Activated gamma-delta T cell treated with anti-CD3 and anti-CD28 coated beads, Interleukin-2, amount 50 U/mL, for 16 hours (primary cell): ENCODE measurements around the gene ADAP1.
"Not testable (repeated sequence)": the region's sequence is repeated elsewhere in the genome, so short reads cannot be mapped to it uniquely, and the experiment has no call there.

Source experiments
- DNase-seq: peaks from one replicate; pipeline ENCODE4 v3.0.0-alpha.2; 2020; ENCODE audit warnings: low read depth

ADAP1 gene

GRCh38 chr7:959271-959670, 4.8 kb upstream of the ADAP1 start:
- no peak for DNase-seq

- no peak for DNase-seq
Measured at GRCh38 chr7:958221-959200, 4.0 kb upstream of the ADAP1 start.

GRCh38 chr7:957418-958220, 3.1 kb upstream of the ADAP1 start:
- DNase-seq, result no peak

GRCh38 chr7:956031-956430, 1.6 kb upstream of the ADAP1 start:
- no peak for DNase-seq

- DNase-seq, result no peak
Measured at GRCh38 chr7:953547-954327, 743 bp downstream of the ADAP1 start.

GRCh38 chr7:952548-953441, 1.7 kb downstream of the ADAP1 start:
- DNase-seq, result no peak

GRCh38 chr7:951881-952547, 2.5 kb downstream of the ADAP1 start:
- DNase-seq, result no peak

GRCh38 chr7:949021-949934, 5.2 kb downstream of the ADAP1 start:
- DNase-seq, result no peak

- DNase-seq, result no peak
Measured at GRCh38 chr7:947391-948210, 6.9 kb downstream of the ADAP1 start.

- no peak for DNase-seq
Measured at GRCh38 chr7:946256-946996, 8.1 kb downstream of the ADAP1 start.

- no peak for DNase-seq
Measured at GRCh38 chr7:945556-946255, 8.8 kb downstream of the ADAP1 start.

GRCh38 chr7:945147-945555, 9.3 kb downstream of the ADAP1 start:
- DNase-seq, result no peak

GRCh38 chr7:944744-945143, 9.7 kb downstream of the ADAP1 start:
- no peak for DNase-seq

- not testable (repeated sequence) for DNase-seq
Measured at GRCh38 chr7:943793-944192, 10.7 kb downstream of the ADAP1 start.

- no peak for DNase-seq
Measured at GRCh38 chr7:940599-941408, 13.7 kb downstream of the ADAP1 start.

- no peak for DNase-seq
Measured at GRCh38 chr7:939843-940242, 14.6 kb downstream of the ADAP1 start.
